Fibroblast of the aortic adventitia (primary cell): Measurements from ENCODE around the gene SCP2. TPM values are rescaled to one million over a fixed set of nuclear protein-coding genes. Genes with fewer than 3 reads are reported as not detected.

Source experiments
- DNase-seq: peaks from one replicate; pipeline ENCODE4 v3.0.0-alpha.2; 2010; ENCODE audit warnings: low read depth
- H3K4me3 ChIP-seq: 2 replicates; pipeline ENCODE4 v1.5.1; 2011; ENCODE audit warnings: low read depth, mild to moderate bottlenecking, control low read depth, low read length, moderate library complexity
- CTCF ChIP-seq: IDR thresholded peaks from 2 replicates; pipeline ENCODE4 v1.5.1; 2011; ENCODE audit warnings: mild to moderate bottlenecking, low read length, control low read depth, inconsistent platforms; ENCODE audit not compliant: insufficient read depth
- total RNA-seq: library from RNA; depleted of rRNA; stranded (reverse); fragments of >200 nt; gene quantifications from 2 replicates; pipeline ENCODE4 v1.2.3, GENCODE V29; 2012; ENCODE audit warnings: low replicate concordance

SCP2 gene
- total RNA-seq, 1 donor, result 188 TPM

GRCh38 chr1:53089478-53090226 lies 162.6 kb downstream of the SCP2 start:
- DNase-seq, result peak; percentile 56
- peak overlapping the region; percentile 25 for H3K4me3 ChIP-seq
- no peak for TF ChIP-seq CTCF

- peak overlapping the region; percentile 25 for H3K4me3 ChIP-seq
- no peak for TF ChIP-seq CTCF
- peak; percentile 48 for DNase-seq
These were observed 163.4 kb downstream of the SCP2 start for GRCh38 chr1:53090227-53091147.

GRCh38 chr1:53091841-53092645 lies 165.0 kb downstream of the SCP2 start:
- no peak for DNase-seq
- no peak overlapping the region for H3K4me3 ChIP-seq
- TF ChIP-seq CTCF, result no peak

- H3K4me3 ChIP-seq, result no peak overlapping the region
- DNase-seq, result no peak
- no peak for TF ChIP-seq CTCF
These were observed 165.8 kb downstream of the SCP2 start for GRCh38 chr1:53092659-53093450.

- no peak for DNase-seq
- H3K4me3 ChIP-seq, result no peak overlapping the region
- TF ChIP-seq CTCF, result no peak
These were observed 166.3 kb downstream of the SCP2 start for GRCh38 chr1:53093451-53093754.
